GM12878 (cell line): ENCODE data around the gene TCF15. TPM values are rescaled to one million over a fixed set of nuclear protein-coding genes. Genes with fewer than 3 reads are reported as not detected.

Experiments used
- ATAC-seq: fragments of 200-7000 bp; cut with Tn5 transposase; 3 replicates; pipeline ENCODE4 v1.9.1; 2020; ENCODE audit warnings: mild to moderate bottlenecking, moderate library complexity
- BruUV-seq: library from RNA; stranded (reverse); fragments of 400-500 nt; replicated peaks from 2 replicates; lab custom pipeline; 2021; lab: Mats Ljungman, UMichigan
- CTCF ChIA-PET: fragments of 300-600 bp; sonication (Branson Sonifier 250); formaldehyde crosslinking; extraction: SDS; loops from one replicate; lab custom pipeline; 2021; ENCODE audit warnings: inconsistent platforms; lab: Yijun Ruan, JAX
- POLR2A ChIA-PET: fragments of 350-600 bp; formaldehyde crosslinking; extraction: SDS; loops from one replicate; lab custom pipeline; 2021; ENCODE audit warnings: inconsistent platforms; lab: Charles Lee
- RAD21 ChIA-PET: fragments of 300-600 bp; sonication (Branson Sonifier 250); formaldehyde crosslinking; loops from one replicate; lab custom pipeline; 2023; ENCODE audit warnings: antibody characterized with exemption; ENCODE audit not compliant: unreplicated experiment; lab: Charles Lee
- SMC1A ChIA-PET: fragments of 300-600 bp; sonication (Branson Sonifier 250); formaldehyde crosslinking; loops from one replicate; lab custom pipeline; 2023; ENCODE audit not compliant: unreplicated experiment, uncharacterized antibody; lab: Charles Lee
- DNase-seq: peaks from one replicate; pipeline ENCODE4 v3.0.0-alpha.2; 2011; ENCODE audit warnings: low read depth, low spot score
- FAIRE-seq: peaks from 3 replicates; lab custom pipeline; 2011; peaks lifted over from hg19 to GRCh38; lab: Jason Lieb, UNC
- H2AFZ ChIP-seq: 2 replicates; pipeline ENCODE4 v1.6.0; 2011; ENCODE audit warnings: low read depth, low read length, control low read depth; ENCODE audit not compliant: control insufficient read depth
- H3K27ac ChIP-seq: 2 replicates; pipeline ENCODE4 v1.5.1; 2011; ENCODE audit warnings: control low read depth; ENCODE audit not compliant: control insufficient read depth, insufficient read depth
- H3K27me3 ChIP-seq, 2 experiments: replicated peaks in 1 of 2; 2 replicates each; pipeline versions ENCODE4 v1.6.0 to v1.6.1; 2011; ENCODE audit warnings: low read length in 1 of 2; ENCODE audit not compliant: control insufficient read depth in 2 of 2, insufficient read depth in 2 of 2
- H3K36me3 ChIP-seq, 2 experiments: 2 replicates each; pipeline ENCODE4 v1.5.1; 2011; ENCODE audit warnings: low read length in 1 of 2; ENCODE audit not compliant: control insufficient read depth in 2 of 2, insufficient read depth in 2 of 2
- H3K4me1 ChIP-seq: 2 replicates; pipeline ENCODE4 v1.6.1; 2011; ENCODE audit warnings: mild to moderate bottlenecking, low read length, moderate library complexity, mixed read lengths; ENCODE audit not compliant: control insufficient read depth, insufficient read depth
- H3K4me2 ChIP-seq: 2 replicates; pipeline ENCODE4 v1.6.0; 2011; ENCODE audit warnings: control low read depth; ENCODE audit not compliant: control insufficient read depth, insufficient read depth
- H3K4me3 ChIP-seq: fragments of 200-600 bp; sonication (generic); 2 replicates; pipeline ENCODE4 v1.5.1; 2016
- H3K79me2 ChIP-seq: 2 replicates; pipeline ENCODE4 v1.6.0; 2011; ENCODE audit warnings: low read length; ENCODE audit not compliant: control insufficient read depth, insufficient read depth
- H3K9ac ChIP-seq: 2 replicates; pipeline ENCODE4 v1.8.0; 2011; ENCODE audit warnings: low read length, control low read depth, mixed read lengths; ENCODE audit not compliant: control insufficient read depth, insufficient read depth
- H3K9me3 ChIP-seq: replicated peaks from 3 replicates; pipeline ENCODE4 v1.5.1; 2011; ENCODE audit warnings: mild to moderate bottlenecking, low read length; ENCODE audit not compliant: control insufficient read depth, insufficient read depth
- H4K20me1 ChIP-seq: 2 replicates; pipeline ENCODE4 v1.6.0; 2011; ENCODE audit not compliant: control insufficient read depth, insufficient read depth
- CREM ChIP-seq: IDR thresholded peaks from 2 replicates; pipeline ENCODE4 v1.6.1; 2014; ENCODE audit warnings: antibody characterized with exemption, low read depth
- FOXM1 ChIP-seq: IDR thresholded peaks from 2 replicates; pipeline ENCODE4 v1.6.1; 2012; ENCODE audit warnings: low read depth, mild to moderate bottlenecking, inconsistent platforms, low read length, moderate library complexity
- POLR2AphosphoS2 ChIP-seq: IDR thresholded peaks from 2 replicates; pipeline ENCODE4 v1.6.1; 2011; ENCODE audit warnings: low read depth, mild to moderate bottlenecking, low read length, improper control_type of control experiment, moderate library complexity
- STAT1 ChIP-seq: fragments of 450-650 bp; conservative IDR thresholded peaks from 2 replicates; pipeline ENCODE4 v1.6.1; 2014; ENCODE audit warnings: antibody characterized with exemption, mild to moderate bottlenecking
- WRNIP1 ChIP-seq: IDR thresholded peaks from 2 replicates; pipeline ENCODE4 v1.6.1; 2011; ENCODE audit warnings: low read depth, low read length, improper control_type of control experiment, borderline replicate concordance
- WGBS: methylation state at CpG from one replicate; pipeline ENCODE4 v1.1.6; 2016; ENCODE audit warnings: low lambda C conversion rate; ENCODE audit not compliant: insufficient replicate concordance, insufficient coverage; ENCODE audit errors: missing lambda C conversion rate; 5-methylcytosine and 5-hydroxymethylcytosine counted together
- in situ Hi-C: fragments of 300-500 bp; cut with MboI; formaldehyde crosslinking; loops from 9 replicates; pipeline ENCODE4 v1.14.3; 2018; ENCODE audit warnings: mixed read lengths
- intact Hi-C: fragments of 100-400 bp; cut with micrococcal nuclease; formaldehyde crosslinking; loops from one replicate; pipeline ENCODE4 v1.14.2; 2022; ENCODE audit not compliant: unreplicated experiment
- polyA plus RNA-seq, 11 experiments: library from polyadenylated mRNA; depleted of rRNA in 4 of 11; unstranded in 6 of 11; stranded (reverse) in 5 of 11; fragments of >200 nt; fragmentation: Nextera tagmentation in 4 of 11; fragmentation: Illumina TruSeq in 1 of 11; extraction: Ambion mirVana in 4 of 11; extraction: Trizol in 1 of 11; gene quantifications; 1 replicate in 1 of 11; 2 replicates in 10 of 11; pipeline versions ENCODE4 v1.2.1 to v1.2.3, GENCODE V29; 2011 to 2016; ENCODE audit warnings: inconsistent platforms in 2 of 11, missing spikeins in 2 of 11, low read depth in 1 of 11
- total RNA-seq, 4 experiments: library from RNA; depleted of rRNA in 3 of 4; stranded (reverse); fragments of >200 nt in 3 of 4; fragmentation: Illumina TruSeq in 1 of 4; extraction: Trizol in 1 of 4; gene quantifications; 2 replicates each; pipeline versions ENCODE4 v1.2.1 to v1.2.3, GENCODE V29; 2013 to 2021
- TF ChIP-seq, protein P1 (sequence below): IDR thresholded peaks from 2 replicates; pipeline ENCODE4 v1.6.1; 2011; ENCODE audit warnings: low read depth, low read length, improper control_type of control experiment, borderline replicate concordance
- TF ChIP-seq, protein P2 (sequence below): fragments of 450-650 bp; formaldehyde crosslinking; IDR thresholded peaks from 2 replicates; pipeline ENCODE4 v1.4.0; 2020; ENCODE audit warnings: mild to moderate bottlenecking, moderate library complexity
- TF ChIP-seq, protein P3 (sequence below): IDR thresholded peaks from 2 replicates; pipeline ENCODE4 v1.6.1; 2011; ENCODE audit warnings: borderline replicate concordance, low read depth, mild to moderate bottlenecking, moderate library complexity, low read length; ENCODE audit not compliant: insufficient read depth, poor library complexity, severe bottlenecking
- TF ChIP-seq, protein P4 (sequence below): fragments of 450-650 bp; conservative IDR thresholded peaks from 2 replicates; pipeline ENCODE4 v1.6.1; 2017; ENCODE audit warnings: mild to moderate bottlenecking, moderate library complexity
- TF ChIP-seq, protein P5 (sequence below): fragments of 450-650 bp; IDR thresholded peaks from 2 replicates; pipeline ENCODE4 v1.6.1; 2018; ENCODE audit warnings: borderline replicate concordance, mild to moderate bottlenecking; ENCODE audit not compliant: partially characterized antibody

TCF15 gene
- total and polyA plus RNA-seq, 10 of the 15 experiments (the other 5 are each of a cell fraction or from before 2014, with no cell fraction given) = 0.08 TPM; not detected in 9

DNA sequence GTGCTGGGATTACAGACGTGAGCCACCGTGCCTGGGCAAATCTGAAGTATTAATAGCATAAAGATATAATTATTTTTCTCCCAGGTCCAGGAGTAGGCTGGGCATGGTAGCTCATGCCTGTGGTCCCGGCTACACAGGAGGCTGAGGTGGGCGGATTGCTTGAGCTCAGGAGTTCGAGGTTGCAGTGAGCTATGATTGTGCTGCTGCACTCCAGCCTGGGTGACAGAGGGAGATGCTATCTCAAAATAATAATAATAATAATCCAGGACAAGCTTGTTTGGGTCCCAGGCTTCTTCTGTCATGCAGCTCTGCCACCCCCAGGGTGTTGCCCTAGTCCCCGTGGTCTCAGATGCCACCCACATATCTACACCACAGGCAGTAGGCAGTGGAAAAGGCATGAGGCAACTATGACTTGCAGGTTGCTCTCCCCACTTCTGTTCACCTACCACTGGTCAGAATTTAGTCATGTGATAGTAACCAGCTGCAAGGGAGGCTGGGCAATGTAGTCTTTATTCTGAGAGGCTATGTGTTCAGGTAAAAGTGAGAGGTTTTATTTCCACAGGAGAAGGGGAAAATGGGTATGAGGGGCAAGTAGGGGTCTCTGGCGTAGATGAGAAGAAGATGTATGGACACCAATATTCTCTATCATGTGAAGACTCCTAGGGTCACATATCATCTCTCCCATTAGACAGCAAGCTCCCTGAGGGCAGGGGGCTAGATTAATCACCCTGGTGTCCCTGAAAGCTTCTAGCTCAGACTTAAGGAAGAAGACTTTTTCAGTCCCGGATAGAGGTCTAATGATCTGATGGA lies 25.7 kb downstream of the TCF15 start:
- Histone ChIP-seq H3K4me2 (no peak overlapping the region), H3K4me3 (no peak overlapping the region), H3K36me3 (no peaks in the 10 kb centered on the region), H3K27me3 (no peaks in the 10 kb centered on the region), H3K9ac (no peak overlapping the region), H2AFZ (no peak overlapping the region), H3K4me1 (peaks cover 8% of the 10 kb centered on the region), H4K20me1 (no peaks in the 10 kb centered on the region), H3K27ac (no peak overlapping the region), H3K79me2 (no peaks in the 10 kb centered on the region), H3K9me3 (no peaks in the 10 kb centered on the region)
- no TSS peak for BruUV-seq
- intact Hi-C loops (no loop called here), in situ Hi-C loops (no loop called here)
- peak; percentile 70 for FAIRE-seq
- ChIA-PET POLR2A (no interaction called here), CTCF (interaction anchor here (0.8 to 5.4 kb wide), 5 partner anchors 9 to 61 kb away, joined by 3 to 27 read pairs (median 5); no protein-coding TSS in a partner anchor), SMC1A (interaction anchor here (0.9 to 2.1 kb wide), 4 partner anchors 17 to 83 kb away, joined by 3 to 12 read pairs (median 4); no protein-coding TSS in a partner anchor), RAD21 (interaction anchor here (1.1 to 1.9 kb wide), 2 partner anchors 42 to 62 kb away, joined by 3 to 6 read pairs; no protein-coding TSS in a partner anchor)
- no peak for DNase-seq
- ATAC-seq = peak; percentile 68
- 26% methylated on average over 8 of the region's 8 CpGs for WGBS
- TF ChIP-seq, protein P1, sequence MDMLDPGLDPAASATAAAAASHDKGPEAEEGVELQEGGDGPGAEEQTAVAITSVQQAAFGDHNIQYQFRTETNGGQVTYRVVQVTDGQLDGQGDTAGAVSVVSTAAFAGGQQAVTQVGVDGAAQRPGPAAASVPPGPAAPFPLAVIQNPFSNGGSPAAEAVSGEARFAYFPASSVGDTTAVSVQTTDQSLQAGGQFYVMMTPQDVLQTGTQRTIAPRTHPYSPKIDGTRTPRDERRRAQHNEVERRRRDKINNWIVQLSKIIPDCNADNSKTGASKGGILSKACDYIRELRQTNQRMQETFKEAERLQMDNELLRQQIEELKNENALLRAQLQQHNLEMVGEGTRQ = peak; percentile 10; the same call in 1 of the 2 replicates
- TF ChIP-seq, protein P2, sequence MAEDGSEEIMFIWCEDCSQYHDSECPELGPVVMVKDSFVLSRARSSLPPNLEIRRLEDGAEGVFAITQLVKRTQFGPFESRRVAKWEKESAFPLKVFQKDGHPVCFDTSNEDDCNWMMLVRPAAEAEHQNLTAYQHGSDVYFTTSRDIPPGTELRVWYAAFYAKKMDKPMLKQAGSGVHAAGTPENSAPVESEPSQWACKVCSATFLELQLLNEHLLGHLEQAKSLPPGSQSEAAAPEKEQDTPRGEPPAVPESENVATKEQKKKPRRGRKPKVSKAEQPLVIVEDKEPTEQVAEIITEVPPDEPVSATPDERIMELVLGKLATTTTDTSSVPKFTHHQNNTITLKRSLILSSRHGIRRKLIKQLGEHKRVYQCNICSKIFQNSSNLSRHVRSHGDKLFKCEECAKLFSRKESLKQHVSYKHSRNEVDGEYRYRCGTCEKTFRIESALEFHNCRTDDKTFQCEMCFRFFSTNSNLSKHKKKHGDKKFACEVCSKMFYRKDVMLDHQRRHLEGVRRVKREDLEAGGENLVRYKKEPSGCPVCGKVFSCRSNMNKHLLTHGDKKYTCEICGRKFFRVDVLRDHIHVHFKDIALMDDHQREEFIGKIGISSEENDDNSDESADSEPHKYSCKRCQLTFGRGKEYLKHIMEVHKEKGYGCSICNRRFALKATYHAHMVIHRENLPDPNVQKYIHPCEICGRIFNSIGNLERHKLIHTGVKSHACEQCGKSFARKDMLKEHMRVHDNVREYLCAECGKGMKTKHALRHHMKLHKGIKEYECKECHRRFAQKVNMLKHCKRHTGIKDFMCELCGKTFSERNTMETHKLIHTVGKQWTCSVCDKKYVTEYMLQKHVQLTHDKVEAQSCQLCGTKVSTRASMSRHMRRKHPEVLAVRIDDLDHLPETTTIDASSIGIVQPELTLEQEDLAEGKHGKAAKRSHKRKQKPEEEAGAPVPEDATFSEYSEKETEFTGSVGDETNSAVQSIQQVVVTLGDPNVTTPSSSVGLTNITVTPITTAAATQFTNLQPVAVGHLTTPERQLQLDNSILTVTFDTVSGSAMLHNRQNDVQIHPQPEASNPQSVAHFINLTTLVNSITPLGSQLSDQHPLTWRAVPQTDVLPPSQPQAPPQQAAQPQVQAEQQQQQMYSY (CRISPR knock-in tag) = no peak
- no peak for TF ChIP-seq FOXM1
- TF ChIP-seq CREM = no peak
- no peak for TF ChIP-seq STAT1
- TF ChIP-seq, protein P3, sequence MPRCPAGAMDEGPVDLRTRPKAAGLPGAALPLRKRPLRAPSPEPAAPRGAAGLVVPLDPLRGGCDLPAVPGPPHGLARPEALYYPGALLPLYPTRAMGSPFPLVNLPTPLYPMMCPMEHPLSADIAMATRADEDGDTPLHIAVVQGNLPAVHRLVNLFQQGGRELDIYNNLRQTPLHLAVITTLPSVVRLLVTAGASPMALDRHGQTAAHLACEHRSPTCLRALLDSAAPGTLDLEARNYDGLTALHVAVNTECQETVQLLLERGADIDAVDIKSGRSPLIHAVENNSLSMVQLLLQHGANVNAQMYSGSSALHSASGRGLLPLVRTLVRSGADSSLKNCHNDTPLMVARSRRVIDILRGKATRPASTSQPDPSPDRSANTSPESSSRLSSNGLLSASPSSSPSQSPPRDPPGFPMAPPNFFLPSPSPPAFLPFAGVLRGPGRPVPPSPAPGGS = no peak
- TF ChIP-seq, protein P4, sequence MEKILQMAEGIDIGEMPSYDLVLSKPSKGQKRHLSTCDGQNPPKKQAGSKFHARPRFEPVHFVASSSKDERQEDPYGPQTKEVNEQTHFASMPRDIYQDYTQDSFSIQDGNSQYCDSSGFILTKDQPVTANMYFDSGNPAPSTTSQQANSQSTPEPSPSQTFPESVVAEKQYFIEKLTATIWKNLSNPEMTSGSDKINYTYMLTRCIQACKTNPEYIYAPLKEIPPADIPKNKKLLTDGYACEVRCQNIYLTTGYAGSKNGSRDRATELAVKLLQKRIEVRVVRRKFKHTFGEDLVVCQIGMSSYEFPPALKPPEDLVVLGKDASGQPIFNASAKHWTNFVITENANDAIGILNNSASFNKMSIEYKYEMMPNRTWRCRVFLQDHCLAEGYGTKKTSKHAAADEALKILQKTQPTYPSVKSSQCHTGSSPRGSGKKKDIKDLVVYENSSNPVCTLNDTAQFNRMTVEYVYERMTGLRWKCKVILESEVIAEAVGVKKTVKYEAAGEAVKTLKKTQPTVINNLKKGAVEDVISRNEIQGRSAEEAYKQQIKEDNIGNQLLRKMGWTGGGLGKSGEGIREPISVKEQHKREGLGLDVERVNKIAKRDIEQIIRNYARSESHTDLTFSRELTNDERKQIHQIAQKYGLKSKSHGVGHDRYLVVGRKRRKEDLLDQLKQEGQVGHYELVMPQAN = no peak
- TF ChIP-seq POLR2AphosphoS2 = no peak
- TF ChIP-seq WRNIP1 = no peak
- TF ChIP-seq, protein P5, sequence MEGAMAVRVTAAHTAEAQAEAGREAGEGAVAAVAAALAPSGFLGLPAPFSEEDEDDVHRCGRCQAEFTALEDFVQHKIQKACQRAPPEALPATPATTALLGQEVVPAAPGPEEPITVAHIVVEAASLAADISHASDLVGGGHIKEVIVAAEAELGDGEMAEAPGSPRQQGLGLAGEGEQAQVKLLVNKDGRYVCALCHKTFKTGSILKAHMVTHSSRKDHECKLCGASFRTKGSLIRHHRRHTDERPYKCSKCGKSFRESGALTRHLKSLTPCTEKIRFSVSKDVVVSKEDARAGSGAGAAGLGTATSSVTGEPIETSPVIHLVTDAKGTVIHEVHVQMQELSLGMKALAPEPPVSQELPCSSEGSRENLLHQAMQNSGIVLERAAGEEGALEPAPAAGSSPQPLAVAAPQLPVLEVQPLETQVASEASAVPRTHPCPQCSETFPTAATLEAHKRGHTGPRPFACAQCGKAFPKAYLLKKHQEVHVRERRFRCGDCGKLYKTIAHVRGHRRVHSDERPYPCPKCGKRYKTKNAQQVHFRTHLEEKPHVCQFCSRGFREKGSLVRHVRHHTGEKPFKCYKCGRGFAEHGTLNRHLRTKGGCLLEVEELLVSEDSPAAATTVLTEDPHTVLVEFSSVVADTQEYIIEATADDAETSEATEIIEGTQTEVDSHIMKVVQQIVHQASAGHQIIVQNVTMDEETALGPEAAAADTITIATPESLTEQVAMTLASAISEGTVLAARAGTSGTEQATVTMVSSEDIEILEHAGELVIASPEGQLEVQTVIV = no peak
